Endothelial cell of umbilical vein (primary cell): ENCODE data around the gene PPP1R9B.

Experiments
- CTCF ChIP-seq, 2 donors: IDR thresholded peaks; 1 replicate in 1 of 2; 2 replicates in 1 of 2; pipeline ENCODE4 v1.5.1; 2011; ENCODE audit warnings: low read length in 2 of 2, mild to moderate bottlenecking in 2 of 2, moderate library complexity in 2 of 2, control low read depth in 1 of 2, inconsistent platforms in 1 of 2, low read depth in 1 of 2; ENCODE audit not compliant: insufficient read depth in 1 of 2; ENCODE audit errors: extremely low read depth in 1 of 2
- EZH2 ChIP-seq: IDR thresholded peaks from 2 replicates; pipeline ENCODE4 v1.6.1; 2012; ENCODE audit warnings: borderline replicate concordance, low read depth, mild to moderate bottlenecking, moderate library complexity, low read length, inconsistent platforms; ENCODE audit not compliant: severe bottlenecking
- FOS ChIP-seq: IDR thresholded peaks from 2 replicates; pipeline ENCODE4 v1.6.1; 2011; ENCODE audit warnings: mild to moderate bottlenecking, low read length, moderate library complexity, borderline replicate concordance; ENCODE audit not compliant: insufficient read depth
- JUN ChIP-seq: IDR thresholded peaks from 2 replicates; pipeline ENCODE4 v1.6.1; 2011; ENCODE audit warnings: borderline replicate concordance, low read depth; ENCODE audit not compliant: insufficient read length, insufficient read depth
- MYC ChIP-seq: IDR thresholded peaks from one replicate; pipeline ENCODE4 v1.6.1; 2011; ENCODE audit warnings: mild to moderate bottlenecking, low read depth, low read length
- POLR2A ChIP-seq: IDR thresholded peaks from 2 replicates; pipeline ENCODE4 v1.6.1; 2012; ENCODE audit warnings: low read depth, mild to moderate bottlenecking, control low read depth, low read length
- POLR2AphosphoS5 ChIP-seq: IDR thresholded peaks from 2 replicates; pipeline ENCODE4 v1.6.1; 2012; ENCODE audit warnings: low read depth, mild to moderate bottlenecking, control low read depth, low read length, moderate library complexity; ENCODE audit not compliant: insufficient read depth
- TF ChIP-seq, protein P1 (sequence below): IDR thresholded peaks from 2 replicates; pipeline ENCODE4 v1.6.1; 2011; ENCODE audit not compliant: insufficient read depth, insufficient read length

GRCh38 chr17:50133028-50133768 is 17.3 kb downstream of the PPP1R9B start:
- no peak for TF ChIP-seq CTCF (IDR thresholded peaks at IDR 0.05; ENCODE audit: extremely low read depth in 1 of 2, insufficient read depth in 1 of 2, low read depth in 1 of 2, low read length in 2 of 2)
- TF ChIP-seq POLR2A: no peak
- no peak for TF ChIP-seq EZH2
- no peak for TF ChIP-seq POLR2AphosphoS5
- TF ChIP-seq JUN: no peak
- TF ChIP-seq FOS: no peak
- TF ChIP-seq, protein P1, sequence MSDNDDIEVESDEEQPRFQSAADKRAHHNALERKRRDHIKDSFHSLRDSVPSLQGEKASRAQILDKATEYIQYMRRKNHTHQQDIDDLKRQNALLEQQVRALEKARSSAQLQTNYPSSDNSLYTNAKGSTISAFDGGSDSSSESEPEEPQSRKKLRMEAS: no peak
- no peak for TF ChIP-seq MYC
